Measurements from ENCODE around the gene KRTAP10-6.
"Not testable (repeated sequence)": the region's sequence is repeated elsewhere in the genome, so short reads cannot be mapped to it uniquely, and the experiment has no call there.

Gene KRTAP10-6

DNA sequence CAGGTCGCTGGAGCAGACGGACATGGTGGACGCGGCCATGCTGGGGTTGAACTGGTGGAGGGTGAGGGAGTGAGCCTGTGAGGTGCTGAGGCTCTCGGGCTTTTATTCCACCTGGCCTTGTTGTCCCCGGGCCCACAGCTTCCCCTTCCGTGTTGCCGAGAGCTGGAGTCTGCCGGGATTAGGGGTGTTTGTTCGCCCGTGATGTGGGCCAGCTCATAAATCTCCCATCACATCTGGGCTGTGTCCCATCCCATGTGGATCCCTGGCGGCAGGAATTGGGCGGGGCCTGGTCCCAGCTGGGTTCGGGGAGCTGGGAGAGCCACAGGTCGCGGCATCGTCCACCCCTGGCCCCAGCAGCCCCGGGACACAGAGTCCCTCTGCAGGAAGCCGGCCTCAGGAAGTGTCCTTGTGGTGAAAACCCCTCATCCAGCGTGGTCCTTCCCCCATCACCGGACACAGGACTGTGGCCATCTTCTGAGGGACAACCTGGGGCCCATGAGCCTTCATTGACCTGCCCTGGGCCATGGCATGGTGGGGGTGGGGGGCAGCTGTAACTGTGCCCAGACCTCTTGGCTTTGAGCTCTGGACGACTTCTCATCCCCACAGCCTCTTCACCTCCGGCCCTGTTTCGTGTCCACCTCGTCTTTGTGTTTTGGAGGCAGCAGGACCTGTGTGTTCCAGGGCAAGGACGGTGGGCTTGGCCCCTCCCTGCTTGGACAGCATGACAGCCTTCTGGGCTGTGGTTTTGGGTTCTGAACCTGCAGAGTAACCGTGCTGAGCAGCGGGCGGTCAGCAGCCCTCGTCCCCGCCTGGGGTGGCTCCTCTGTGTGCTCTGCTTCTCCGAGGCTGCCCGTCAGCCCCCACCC is at the start of gene KRTAP10-6:
TSS of gene KRTAP10-6 (minus strand) at position 60 of the 866 bp plus-strand sequence. CDS start at position 39, 21 bp downstream.
- DNase-seq, result no peak

DNA sequence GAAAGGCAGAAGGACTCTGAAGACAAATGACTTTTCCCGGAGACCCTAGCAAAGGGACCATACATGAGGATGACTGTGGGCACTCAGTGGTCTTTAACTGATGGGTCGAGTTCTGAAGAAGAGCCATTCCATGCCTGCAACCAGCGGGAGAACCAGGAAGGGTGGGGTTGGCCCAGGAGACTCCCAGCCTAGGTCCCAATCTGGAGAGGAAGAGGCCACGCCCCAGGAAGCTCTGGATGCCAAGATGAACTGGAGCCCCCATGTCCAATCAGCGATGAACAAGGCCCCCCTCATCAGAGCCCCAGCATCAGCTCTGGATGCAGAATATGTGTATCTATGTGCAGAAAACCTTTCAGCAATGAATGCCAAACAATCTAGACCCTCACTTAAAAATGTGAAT is 48.5 kb upstream of the KRTAP10-6 start:
- no peak for DNase-seq

DNA sequence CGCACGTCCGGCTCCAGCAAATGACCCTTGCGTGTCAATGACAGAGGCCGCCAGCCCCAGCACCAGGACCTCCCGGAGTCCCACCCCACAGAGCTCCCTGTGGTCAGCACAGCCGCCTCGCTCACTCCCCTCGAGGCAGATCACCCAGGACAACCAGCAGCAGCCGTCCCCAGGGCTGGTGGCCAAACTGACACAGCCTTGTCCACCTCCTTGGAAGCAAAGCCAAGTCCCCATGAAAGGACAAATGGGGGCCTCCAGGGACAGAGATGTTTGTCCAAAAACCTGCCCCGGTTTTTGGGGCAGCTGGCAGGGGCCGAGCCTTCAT is 47.0 kb upstream of the KRTAP10-6 start:
- no peak for DNase-seq

- not testable (repeated sequence) for DNase-seq
These were observed 46.4 kb upstream of the KRTAP10-6 start for GRCh38 chr21:44638506-44639330.

GRCh38 chr21:44637851-44638348 is 45.6 kb upstream of the KRTAP10-6 start:
- not testable (repeated sequence) for DNase-seq

GRCh38 chr21:44637018-44637850 is 44.9 kb upstream of the KRTAP10-6 start, which contains the start of gene KRTAP10-10:
Gene KRTAP10-10 (plus strand): TSS chr21:44637356. CDS start chr21:44637418, 62 bp downstream.
- DNase-seq, result no peak

DNA sequence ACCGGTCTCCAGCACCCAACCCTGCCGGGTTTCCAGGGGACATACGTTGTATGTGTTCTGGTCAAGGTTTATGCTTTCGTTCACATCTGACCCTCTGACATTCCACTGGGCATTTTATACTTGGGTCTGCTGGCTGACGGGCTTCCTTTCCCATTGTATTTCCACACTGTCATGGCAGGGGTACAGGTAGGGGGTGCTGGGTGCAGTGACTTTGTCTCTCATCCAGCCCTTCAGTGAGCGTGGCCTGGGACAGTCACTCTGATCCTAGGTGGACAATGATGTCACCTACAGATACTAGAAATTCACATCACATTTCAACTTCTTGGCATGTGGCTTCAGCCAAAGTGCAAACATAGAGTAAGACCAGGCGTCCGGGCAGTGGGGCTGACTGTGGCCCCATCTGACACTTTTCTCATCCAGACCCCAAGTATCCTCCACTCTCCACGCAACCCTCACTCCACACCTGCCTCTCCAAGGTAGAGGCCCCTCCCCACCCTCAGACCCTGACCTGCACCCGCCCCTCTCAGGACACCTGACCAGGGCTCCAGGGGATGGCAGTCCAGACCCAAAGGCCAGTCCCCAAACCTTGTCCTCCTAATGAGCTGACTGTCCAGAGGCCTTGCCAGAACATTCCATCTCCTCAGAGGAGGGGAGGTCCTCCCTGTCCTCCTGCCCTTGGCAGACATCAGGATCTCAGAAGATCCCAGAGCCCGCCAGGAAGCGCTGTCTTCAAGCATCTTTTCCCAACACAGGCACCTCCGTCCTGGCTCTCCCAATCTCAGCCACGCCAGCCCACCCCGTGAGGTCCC is 44.1 kb upstream of the KRTAP10-6 start:
- DNase-seq, result no peak

- DNase-seq, result no peak
These were observed 39.8 kb upstream of the KRTAP10-6 start for GRCh38 chr21:44632067-44632466.

GRCh38 chr21:44630440-44630839 is 38.1 kb upstream of the KRTAP10-6 start:
- DNase-seq, result no peak

DNA sequence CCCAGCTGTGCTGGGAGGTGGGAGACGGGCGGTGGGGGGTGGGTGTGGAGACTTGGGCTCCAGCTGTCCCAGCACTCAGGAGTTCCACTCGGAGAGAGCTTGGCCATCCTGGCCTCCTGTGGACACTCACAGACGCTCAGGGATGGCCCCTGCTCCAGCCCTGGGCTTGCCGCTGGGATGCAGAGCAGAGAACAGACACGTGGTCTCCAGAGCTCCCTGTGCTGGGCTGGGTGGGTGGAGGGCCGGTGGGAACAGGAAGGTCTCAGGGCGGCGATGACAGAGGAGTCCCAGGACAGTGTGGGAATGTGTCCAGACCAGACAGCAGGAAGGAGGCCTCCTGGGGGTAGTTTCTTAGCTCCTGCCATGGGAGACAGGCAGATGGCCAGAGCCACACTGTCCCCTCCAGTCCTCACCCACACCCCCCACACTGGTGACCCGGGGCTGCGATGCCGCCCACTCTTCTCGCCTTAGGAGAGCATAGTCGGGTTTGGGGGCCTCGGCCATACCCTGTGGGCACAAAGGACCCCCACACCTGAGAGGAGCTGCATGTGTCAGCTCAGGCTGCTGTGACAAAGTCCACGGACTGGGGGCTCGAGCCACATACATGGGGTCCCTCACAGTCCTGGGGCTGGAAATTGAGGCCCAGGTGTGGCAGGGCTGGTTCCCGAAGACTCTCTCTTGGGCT is 36.5 kb upstream of the KRTAP10-6 start:
- no peak for DNase-seq

DNA sequence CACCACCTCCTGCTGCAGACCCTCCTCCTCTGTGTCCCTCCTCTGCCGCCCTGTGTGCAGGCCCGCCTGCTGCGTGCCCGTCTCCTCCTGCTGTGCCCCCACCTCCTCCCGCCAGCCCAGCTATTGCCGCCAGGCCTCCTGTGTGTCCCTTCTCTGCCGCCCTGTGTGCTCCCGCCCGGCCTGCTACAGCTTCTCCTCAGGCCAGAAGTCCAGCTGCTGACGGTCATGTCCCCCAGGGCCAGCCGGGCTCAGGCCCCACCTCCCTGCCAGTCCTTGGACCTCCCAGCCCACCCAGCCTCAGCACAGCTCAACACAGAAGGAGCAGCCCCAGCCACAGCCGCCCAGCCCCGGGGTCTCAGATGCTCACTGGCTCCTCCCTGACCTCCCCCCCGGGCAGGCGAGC is 35.5 kb upstream of the KRTAP10-6 start:
- not testable (repeated sequence) for DNase-seq

DNA sequence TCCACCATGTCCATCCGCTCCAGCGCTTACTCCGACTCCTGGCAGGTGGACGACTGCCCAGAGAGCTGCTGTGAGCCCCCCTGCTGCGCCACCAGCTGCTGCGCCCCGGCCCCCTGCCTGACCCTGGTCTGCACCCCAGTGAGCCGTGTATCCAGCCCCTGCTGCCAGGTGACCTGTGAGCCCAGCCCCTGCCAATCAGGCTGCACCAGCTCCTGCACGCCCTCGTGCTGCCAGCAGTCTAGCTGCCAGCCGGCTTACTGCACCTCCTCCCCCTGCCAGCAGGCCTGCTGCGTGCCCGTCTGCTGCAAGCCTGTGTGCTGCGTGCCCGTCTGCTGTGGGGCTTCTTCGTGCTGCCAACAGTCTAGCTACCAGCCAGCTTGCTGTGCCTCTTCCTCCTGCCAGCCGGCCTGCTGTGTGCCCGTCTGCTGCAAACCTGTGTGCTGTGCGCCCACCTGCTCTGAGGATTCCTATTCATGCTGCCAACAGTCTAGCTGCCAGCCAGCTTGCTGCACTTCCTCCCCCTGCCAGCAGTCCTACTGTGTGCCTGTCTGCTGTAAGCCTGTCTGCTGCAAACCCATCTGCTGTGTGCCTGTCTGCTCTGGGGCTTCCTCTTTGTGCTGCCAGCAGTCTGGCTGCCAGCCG is 35.0 kb upstream of the KRTAP10-6 start:
- DNase-seq, result not testable (repeated sequence)

DNA sequence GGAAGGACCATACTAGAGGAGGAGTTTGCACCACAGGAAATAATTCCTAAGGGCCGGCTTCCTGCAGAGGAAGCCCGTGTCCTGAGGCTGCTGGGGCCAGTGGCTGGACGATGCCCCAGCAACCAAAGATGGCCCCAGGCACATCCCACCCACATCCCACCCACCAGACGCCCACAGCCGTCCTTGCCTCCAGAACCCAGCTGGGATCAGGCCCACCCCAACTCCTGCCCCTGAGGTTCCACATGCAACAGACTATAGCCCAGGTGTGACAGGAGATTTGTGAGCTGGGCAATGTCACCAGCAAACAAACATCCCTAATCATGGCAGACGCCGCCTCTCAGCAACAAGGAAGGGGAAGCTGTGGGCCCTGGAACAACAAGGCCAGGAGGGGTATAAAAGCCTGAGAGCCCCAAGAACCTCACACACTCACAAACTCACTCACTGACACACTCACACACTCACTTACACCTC is 34.4 kb upstream of the KRTAP10-6 start, which contains the start of gene KRTAP10-9:
TSS of gene KRTAP10-9 (plus strand) at position 421 of the 471 bp plus-strand sequence. CDS start 79 bp downstream, outside the sequence.
- DNase-seq, result no peak

DNA sequence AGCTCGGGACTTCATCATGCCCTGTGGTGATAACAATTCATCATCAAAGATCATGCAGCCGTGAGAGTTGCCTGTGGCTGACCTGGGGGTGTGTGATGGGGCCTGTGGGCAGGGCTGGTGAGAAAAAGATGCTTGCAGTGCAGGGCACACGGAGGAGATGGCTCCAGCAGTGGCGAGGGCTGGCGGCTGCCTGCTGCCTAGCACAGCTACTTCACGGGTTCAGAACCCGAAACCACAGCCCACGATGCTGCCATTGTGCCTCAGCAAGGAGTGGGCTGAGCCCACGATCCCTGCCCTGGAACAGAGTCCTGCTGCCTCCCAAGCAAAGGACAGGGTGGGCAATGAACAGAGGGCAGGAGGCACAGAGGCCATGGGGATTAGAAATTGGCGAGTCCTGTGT is 34.0 kb upstream of the KRTAP10-6 start:
- no peak for DNase-seq

DNA sequence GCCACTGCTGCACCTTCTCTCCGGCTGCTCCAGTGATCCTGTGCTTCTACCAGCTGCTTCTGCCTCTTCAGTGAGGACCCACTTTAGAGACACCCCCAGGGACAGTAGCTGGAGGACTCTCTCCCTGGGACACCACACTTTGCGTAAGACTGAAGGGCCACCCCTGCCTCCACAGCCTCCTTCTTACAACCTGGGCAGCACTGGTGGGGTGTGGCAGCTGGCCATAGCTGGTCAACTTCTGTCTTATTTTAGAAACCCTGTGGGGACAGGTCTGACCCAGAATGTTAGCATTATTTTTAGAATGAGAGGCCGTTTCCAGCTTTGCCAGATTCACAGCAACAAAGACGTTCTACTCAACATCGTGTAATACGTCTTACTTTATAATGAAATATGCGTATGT is 33.5 kb upstream of the KRTAP10-6 start:
- no peak for DNase-seq

GRCh38 chr21:44623575-44623974 is 31.3 kb upstream of the KRTAP10-6 start:
- DNase-seq, result no peak

- DNase-seq, result no peak
These were observed 27.6 kb upstream of the KRTAP10-6 start for GRCh38 chr21:44619886-44620285.

- DNase-seq, result no peak
These were observed 26.6 kb upstream of the KRTAP10-6 start for GRCh38 chr21:44618909-44619308.

DNA sequence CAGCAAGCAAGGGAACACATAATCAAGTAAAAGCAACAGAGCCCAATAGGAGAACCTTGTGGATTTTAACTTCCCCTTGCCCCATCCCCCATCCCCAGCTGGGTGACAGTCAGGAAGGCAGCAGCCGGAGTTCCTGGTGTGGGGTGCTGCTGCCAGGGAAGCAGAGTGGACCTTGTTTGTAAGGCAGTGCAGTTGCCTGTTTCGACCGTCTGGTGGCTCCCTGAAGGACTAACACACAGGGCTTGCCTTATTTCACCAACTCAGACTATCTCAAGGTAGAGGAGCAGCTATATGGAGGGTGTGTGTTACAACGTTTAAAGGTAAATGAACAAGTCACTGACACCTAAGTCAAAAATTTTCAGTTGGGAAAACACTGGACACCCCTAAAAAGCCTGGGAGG is 26.2 kb upstream of the KRTAP10-6 start:
- DNase-seq, result peak; percentile 4

GRCh38 chr21:44617071-44617501 is 24.8 kb upstream of the KRTAP10-6 start:
- no peak for DNase-seq

Data from GDM1 (cell line).